ENCODE measurements around the gene CDCA3. TPM values are rescaled to one million over a fixed set of nuclear protein-coding genes. Genes with fewer than 3 reads are reported as not detected.

The CDCA3 gene
- total and polyA plus RNA-seq, 2 of the 13 experiments (the other 11 are each of a cell fraction or from before 2014, with no cell fraction given): 32.7 to 56.5 TPM

- TF ChIP-seq ZKSCAN8 (CRISPR knock-in tag; IDR thresholded peaks at IDR 0.05; ENCODE audit: borderline replicate concordance): peak; percentile 34; the same call in 1 of the 2 replicates
- peak; percentile 91 for TF ChIP-seq CREB1 (IDR thresholded peaks at IDR 0.05)
- peak; percentile 86 for TF ChIP-seq CREB1 (CRISPR knock-in tag; IDR thresholded peaks at IDR 0.05)
- TF ChIP-seq ZEB1 (IDR thresholded peaks at IDR 0.05; ENCODE audit: insufficient replicate concordance, low read depth): no peak
- no peak for TF ChIP-seq ZNF891 (CRISPR knock-in tag; IDR thresholded peaks at IDR 0.05)
- peak; percentile 69; the same call in 1 of the 2 replicates for TF ChIP-seq ZNF343 (CRISPR knock-in tag; IDR thresholded peaks at IDR 0.05)
- TF ChIP-seq ZNF557 (CRISPR knock-in tag; IDR thresholded peaks at IDR 0.05): no peak
- 0 out of 2 replicates have a peak, but pooled peaks have one; percentile 35 for TF ChIP-seq ZNF510 (CRISPR knock-in tag; IDR thresholded peaks at IDR 0.05; ENCODE audit: low read depth)
- peak; percentile 19; the same call in 1 of the 2 replicates for TF ChIP-seq ZFP90 (CRISPR knock-in tag; IDR thresholded peaks at IDR 0.05; ENCODE audit: borderline replicate concordance)
- no peak for TF ChIP-seq TEAD3 (CRISPR knock-in tag; optimal IDR thresholded peaks at IDR 0.05; ENCODE audit: borderline replicate concordance)
- TF ChIP-seq, protein P1, sequence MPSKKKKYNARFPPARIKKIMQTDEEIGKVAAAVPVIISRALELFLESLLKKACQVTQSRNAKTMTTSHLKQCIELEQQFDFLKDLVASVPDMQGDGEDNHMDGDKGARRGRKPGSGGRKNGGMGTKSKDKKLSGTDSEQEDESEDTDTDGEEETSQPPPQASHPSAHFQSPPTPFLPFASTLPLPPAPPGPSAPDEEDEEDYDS (CRISPR knock-in tag; IDR thresholded peaks at IDR 0.05): peak; percentile 93
- peak; percentile 46; the same call in 1 of the 2 replicates for TF ChIP-seq ZSCAN21 (CRISPR knock-in tag; IDR thresholded peaks at IDR 0.05; ENCODE audit: borderline replicate concordance)
- no peak for TF ChIP-seq SRSF1 (optimal IDR thresholded peaks at IDR 0.05; ENCODE audit: low read depth, low read length)
- TF ChIP-seq, protein P2, sequence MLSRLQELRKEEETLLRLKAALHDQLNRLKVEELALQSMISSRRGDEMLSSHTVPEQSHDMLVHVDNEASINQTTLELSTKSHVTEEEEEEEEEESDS (CRISPR knock-in tag; IDR thresholded peaks at IDR 0.05; ENCODE audit: borderline replicate concordance): peak; percentile 56; the same call in 1 of the 2 replicates
- 0 out of 2 replicates have a peak, but pooled peaks have one; percentile 18 for TF ChIP-seq MEIS2 (CRISPR knock-in tag; IDR thresholded peaks at IDR 0.05)
- TF ChIP-seq IKZF5 (CRISPR knock-in tag; IDR thresholded peaks at IDR 0.05): peak; percentile 57; the same call in 1 of the 2 replicates
- TF ChIP-seq RERE (CRISPR knock-in tag; IDR thresholded peaks at IDR 0.05; ENCODE audit: low read depth): no peak
- TF ChIP-seq, protein P3, sequence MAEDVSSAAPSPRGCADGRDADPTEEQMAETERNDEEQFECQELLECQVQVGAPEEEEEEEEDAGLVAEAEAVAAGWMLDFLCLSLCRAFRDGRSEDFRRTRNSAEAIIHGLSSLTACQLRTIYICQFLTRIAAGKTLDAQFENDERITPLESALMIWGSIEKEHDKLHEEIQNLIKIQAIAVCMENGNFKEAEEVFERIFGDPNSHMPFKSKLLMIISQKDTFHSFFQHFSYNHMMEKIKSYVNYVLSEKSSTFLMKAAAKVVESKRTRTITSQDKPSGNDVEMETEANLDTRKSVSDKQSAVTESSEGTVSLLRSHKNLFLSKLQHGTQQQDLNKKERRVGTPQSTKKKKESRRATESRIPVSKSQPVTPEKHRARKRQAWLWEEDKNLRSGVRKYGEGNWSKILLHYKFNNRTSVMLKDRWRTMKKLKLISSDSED (CRISPR knock-in tag; IDR thresholded peaks at IDR 0.05): no peak
- TF ChIP-seq IKZF4 (CRISPR knock-in tag; IDR thresholded peaks at IDR 0.05; ENCODE audit: borderline replicate concordance, low read depth, not compliant biosample characterization): no peak
- no peak for TF ChIP-seq ATAD3A (CRISPR knock-in tag; IDR thresholded peaks at IDR 0.05)
- no peak for TF ChIP-seq ZNF44 (CRISPR knock-in tag; IDR thresholded peaks at IDR 0.05)
Observed at GRCh38 chr12:6851153-6851920, at the start of gene CDCA3 (continued).

Data from HepG2 (cell line).